ENCODE measurements around the gene FAM222B.
"Not testable (repeated sequence)": the region's sequence is repeated elsewhere in the genome, so short reads cannot be mapped to it uniquely, and the experiment has no call there.

Gene FAM222B

GRCh38 chr17:28741358-28742349 is 100.9 kb downstream of the FAM222B start:
- TF ChIP-seq CTCF (IDR thresholded peaks at IDR 0.05; ENCODE audit: control insufficient read depth, extremely low read depth, insufficient read depth), result no peak
- H3K4me3 ChIP-seq (ENCODE audit: low read depth, low read length), result no peak overlapping the region
- DNase-seq (ENCODE audit: low read depth), result no peak

- no peak overlapping the region for H3K4me3 ChIP-seq (ENCODE audit: low read depth, low read length)
- TF ChIP-seq CTCF (IDR thresholded peaks at IDR 0.05; ENCODE audit: control insufficient read depth, extremely low read depth, insufficient read depth), result no peak
Observed at GRCh38 chr17:28740406-28741357, 101.9 kb downstream of the FAM222B start.

GRCh38 chr17:28738680-28739384 is 103.8 kb downstream of the FAM222B start:
- TF ChIP-seq CTCF (IDR thresholded peaks at IDR 0.05; ENCODE audit: control insufficient read depth, extremely low read depth, insufficient read depth), result no peak
- no peak for DNase-seq (ENCODE audit: low read depth)
- no peak overlapping the region for H3K4me3 ChIP-seq (ENCODE audit: low read depth, low read length)

More at GRCh38 chr17:28740406-28741357, 101.9 kb downstream of the FAM222B start:
- DNase-seq (ENCODE audit: low read depth), result no peak

- no peak for DNase-seq (ENCODE audit: low read depth)
- no peak overlapping the region for H3K4me3 ChIP-seq (ENCODE audit: low read depth, low read length)
- no peak for TF ChIP-seq CTCF (IDR thresholded peaks at IDR 0.05; ENCODE audit: control insufficient read depth, extremely low read depth, insufficient read depth)
Observed at GRCh38 chr17:28737770-28738679, 104.6 kb downstream of the FAM222B start.

- H3K4me3 ChIP-seq (ENCODE audit: low read depth, low read length), result no peak overlapping the region
- no peak for DNase-seq (ENCODE audit: low read depth)
- no peak for TF ChIP-seq CTCF (IDR thresholded peaks at IDR 0.05; ENCODE audit: control insufficient read depth, extremely low read depth, insufficient read depth)
Observed at GRCh38 chr17:28737316-28737715, 105.3 kb downstream of the FAM222B start.

- H3K4me3 ChIP-seq (ENCODE audit: low read depth, low read length); DNase-seq (ENCODE audit: low read depth): not testable (repeated sequence)
Observed at GRCh38 chr17:28735913-28736769, 106.4 kb downstream of the FAM222B start.
